Measurements from ENCODE around the gene ANO9. TPM values are rescaled to one million over a fixed set of nuclear protein-coding genes. Genes with fewer than 3 reads are reported as not detected.

The ANO9 gene
- total and polyA plus RNA-seq, 2 experiments from 2014 or later: 9.0 to 10.2 TPM

DNA sequence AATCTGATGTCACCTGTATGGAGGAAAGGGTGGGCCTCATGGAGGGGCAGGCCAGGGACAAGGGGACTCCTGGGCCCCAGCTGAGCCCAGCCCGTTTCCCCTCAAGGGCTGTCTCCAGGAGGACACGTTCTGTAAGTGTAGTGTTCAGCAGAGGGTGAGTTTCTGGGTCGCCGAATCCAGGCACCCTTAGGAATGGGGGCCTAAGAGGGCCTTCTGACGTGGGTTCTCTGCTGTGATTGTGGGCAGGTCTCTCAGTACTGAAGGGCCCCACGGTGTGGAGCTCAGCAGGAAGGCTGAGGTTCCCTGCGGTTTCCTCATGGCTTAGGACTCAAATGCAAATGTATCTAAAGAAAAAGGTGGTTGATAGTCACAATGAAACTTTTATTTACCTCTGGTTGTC lies 14.7 kb upstream of the ANO9 start:
- H3K27ac ChIP-seq (ENCODE audit: low read depth): peak overlapping the region; percentile 83; the same call in 1 of the 2 replicates
- H3K4me3 ChIP-seq: no peak overlapping the region
- Mint-ChIP-seq H3K9me3 (no peaks in the 10 kb centered on the region; the same call in 2 of the 3 replicates), H3K4me1 (peaks cover 32% of the 10 kb centered on the region), H3K4me3 (no peak overlapping the region), H3K36me3 (ENCODE audit: low read depth) (peaks cover 37% of the 10 kb centered on the region), H3K27ac (peak overlapping the region; percentile 58), H3K27me3 (ENCODE audit: insufficient read depth, low read depth, poor library complexity) (peaks cover 5% of the 10 kb centered on the region)
- H3K36me3 ChIP-seq (ENCODE audit: insufficient read depth): no peaks in the 10 kb centered on the region; the same call in 1 of the 2 replicates
- ATAC-seq (peak; percentile 59), DNase-seq (ENCODE audit: low spot score) (no peak)
- peaks cover 31% of the 10 kb centered on the region for H4K20me1 ChIP-seq (replicated peaks; ENCODE audit: insufficient read depth)
- TF ChIP-seq POLR2AphosphoS5 (IDR thresholded peaks at IDR 0.05; ENCODE audit: low read depth) (no peak), JUNB (IDR thresholded peaks at IDR 0.05; ENCODE audit: unreplicated experiment) (no peak), CTCF (conservative IDR thresholded peaks at IDR 0.05; ENCODE audit: low read depth in 2 of 2) (no peak)
- TF ChIP-seq, protein P1, sequence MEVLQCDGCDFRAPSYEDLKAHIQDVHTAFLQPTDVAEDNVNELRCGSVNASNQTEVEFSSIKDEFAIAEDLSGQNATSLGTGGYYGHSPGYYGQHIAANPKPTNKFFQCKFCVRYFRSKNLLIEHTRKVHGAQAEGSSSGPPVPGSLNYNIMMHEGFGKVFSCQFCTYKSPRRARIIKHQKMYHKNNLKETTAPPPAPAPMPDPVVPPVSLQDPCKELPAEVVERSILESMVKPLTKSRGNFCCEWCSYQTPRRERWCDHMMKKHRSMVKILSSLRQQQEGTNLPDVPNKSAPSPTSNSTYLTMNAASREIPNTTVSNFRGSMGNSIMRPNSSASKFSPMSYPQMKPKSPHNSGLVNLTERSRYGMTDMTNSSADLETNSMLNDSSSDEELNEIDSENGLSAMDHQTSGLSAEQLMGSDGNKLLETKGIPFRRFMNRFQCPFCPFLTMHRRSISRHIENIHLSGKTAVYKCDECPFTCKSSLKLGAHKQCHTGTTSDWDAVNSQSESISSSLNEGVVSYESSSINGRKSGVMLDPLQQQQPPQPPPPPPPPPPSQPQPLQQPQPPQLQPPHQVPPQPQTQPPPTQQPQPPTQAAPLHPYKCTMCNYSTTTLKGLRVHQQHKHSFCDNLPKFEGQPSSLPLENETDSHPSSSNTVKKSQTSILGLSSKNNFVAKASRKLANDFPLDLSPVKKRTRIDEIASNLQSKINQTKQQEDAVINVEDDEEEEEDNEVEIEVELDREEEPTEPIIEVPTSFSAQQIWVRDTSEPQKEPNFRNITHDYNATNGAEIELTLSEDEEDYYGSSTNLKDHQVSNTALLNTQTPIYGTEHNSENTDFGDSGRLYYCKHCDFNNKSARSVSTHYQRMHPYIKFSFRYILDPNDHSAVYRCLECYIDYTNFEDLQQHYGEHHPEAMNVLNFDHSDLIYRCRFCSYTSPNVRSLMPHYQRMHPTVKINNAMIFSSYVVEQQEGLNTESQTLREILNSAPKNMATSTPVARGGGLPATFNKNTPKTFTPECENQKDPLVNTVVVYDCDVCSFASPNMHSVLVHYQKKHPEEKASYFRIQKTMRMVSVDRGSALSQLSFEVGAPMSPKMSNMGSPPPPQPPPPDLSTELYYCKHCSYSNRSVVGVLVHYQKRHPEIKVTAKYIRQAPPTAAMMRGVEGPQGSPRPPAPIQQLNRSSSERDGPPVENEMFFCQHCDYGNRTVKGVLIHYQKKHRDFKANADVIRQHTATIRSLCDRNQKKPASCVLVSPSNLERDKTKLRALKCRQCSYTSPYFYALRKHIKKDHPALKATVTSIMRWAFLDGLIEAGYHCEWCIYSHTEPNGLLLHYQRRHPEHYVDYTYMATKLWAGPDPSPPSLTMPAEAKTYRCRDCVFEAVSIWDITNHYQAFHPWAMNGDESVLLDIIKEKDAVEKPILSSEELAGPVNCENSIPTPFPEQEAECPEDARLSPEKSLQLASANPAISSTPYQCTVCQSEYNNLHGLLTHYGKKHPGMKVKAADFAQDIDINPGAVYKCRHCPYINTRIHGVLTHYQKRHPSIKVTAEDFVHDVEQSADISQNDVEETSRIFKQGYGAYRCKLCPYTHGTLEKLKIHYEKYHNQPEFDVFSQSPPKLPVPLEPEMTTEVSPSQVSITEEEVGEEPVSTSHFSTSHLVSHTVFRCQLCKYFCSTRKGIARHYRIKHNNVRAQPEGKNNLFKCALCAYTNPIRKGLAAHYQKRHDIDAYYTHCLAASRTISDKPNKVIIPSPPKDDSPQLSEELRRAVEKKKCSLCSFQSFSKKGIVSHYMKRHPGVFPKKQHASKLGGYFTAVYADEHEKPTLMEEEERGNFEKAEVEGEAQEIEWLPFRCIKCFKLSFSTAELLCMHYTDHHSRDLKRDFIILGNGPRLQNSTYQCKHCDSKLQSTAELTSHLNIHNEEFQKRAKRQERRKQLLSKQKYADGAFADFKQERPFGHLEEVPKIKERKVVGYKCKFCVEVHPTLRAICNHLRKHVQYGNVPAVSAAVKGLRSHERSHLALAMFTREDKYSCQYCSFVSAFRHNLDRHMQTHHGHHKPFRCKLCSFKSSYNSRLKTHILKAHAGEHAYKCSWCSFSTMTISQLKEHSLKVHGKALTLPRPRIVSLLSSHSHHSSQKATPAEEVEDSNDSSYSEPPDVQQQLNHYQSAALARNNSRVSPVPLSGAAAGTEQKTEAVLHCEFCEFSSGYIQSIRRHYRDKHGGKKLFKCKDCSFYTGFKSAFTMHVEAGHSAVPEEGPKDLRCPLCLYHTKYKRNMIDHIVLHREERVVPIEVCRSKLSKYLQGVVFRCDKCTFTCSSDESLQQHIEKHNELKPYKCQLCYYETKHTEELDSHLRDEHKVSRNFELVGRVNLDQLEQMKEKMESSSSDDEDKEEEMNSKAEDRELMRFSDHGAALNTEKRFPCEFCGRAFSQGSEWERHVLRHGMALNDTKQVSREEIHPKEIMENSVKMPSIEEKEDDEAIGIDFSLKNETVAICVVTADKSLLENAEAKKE (CRISPR knock-in tag; IDR thresholded peaks at IDR 0.05): no peak
- no peak overlapping the region for H2AFZ ChIP-seq
- H3K27me3 ChIP-seq (ENCODE audit: insufficient read depth): no peaks in the 10 kb centered on the region
- peak overlapping the region; percentile 64 for H3K4me2 ChIP-seq
- H3F3A ChIP-seq (replicated peaks; ENCODE audit: low read depth): peaks cover 11% of the 10 kb centered on the region
- peaks cover 16% of the 10 kb centered on the region for H3K4me1 ChIP-seq (ENCODE audit: insufficient read depth)
- H3K79me2 ChIP-seq (replicated peaks; ENCODE audit: insufficient read depth): peaks cover 85% of the 10 kb centered on the region
- no peaks in the 10 kb centered on the region for H3K9me2 ChIP-seq (ENCODE audit: insufficient read depth)
